Upper lobe of right lung (tissue), 1 donor: ENCODE measurements around the gene FAM228B. TPM values are rescaled to one million over a fixed set of nuclear protein-coding genes. Genes with fewer than 3 reads are reported as not detected.
"Not testable (repeated sequence)": the region's sequence is repeated elsewhere in the genome, so short reads cannot be mapped to it uniquely, and the experiment has no call there.

ENCODE experiments used
- ATAC-seq: fragments of 200-7000 bp; cut with Tn5 transposase; one replicate; pipeline ENCODE4 v1.9.1; 2020; ENCODE audit warnings: mild to moderate bottlenecking, moderate library complexity
- DNase-seq: peaks from one replicate; pipeline ENCODE4 v3.0.0-alpha.2; 2020
- H3K27ac ChIP-seq: fragments of 200-600 bp; one replicate; pipeline ENCODE4 v1.8.0; 2022
- H3K27me3 ChIP-seq: fragments of 200-600 bp; one replicate; pipeline ENCODE4 v1.8.0; 2022; ENCODE audit warnings: mild to moderate bottlenecking
- H3K36me3 ChIP-seq: fragments of 200-600 bp; one replicate; pipeline ENCODE4 v1.8.0; 2022
- H3K4me1 ChIP-seq: fragments of 200-600 bp; one replicate; pipeline ENCODE4 v1.8.0; 2022
- H3K4me3 ChIP-seq: fragments of 200-600 bp; one replicate; pipeline ENCODE4 v1.8.0; 2022; ENCODE audit warnings: mild to moderate bottlenecking
- H3K9me3 ChIP-seq: fragments of 200-600 bp; one replicate; pipeline ENCODE4 v1.8.0; 2022
- intact Hi-C: fragments of 100-400 bp; cut with DNase I; formaldehyde crosslinking; loops from one replicate; pipeline ENCODE4 v1.11.0; 2022
- total RNA-seq: library from RNA; stranded (reverse); fragmentation: NEBNext Ultra II Directional; extraction: Animal tissue kit (Norgen Biotek cat#: 25700); gene quantifications from one replicate; pipeline ENCODE4 v1.2.1, GENCODE V29; 2021
- TF ChIP-seq, protein P1 (sequence below): fragments of 200-600 bp; IDR thresholded peaks from one replicate; pipeline ENCODE4 v1.8.0; 2022; ENCODE audit warnings: antibody characterized with exemption
- donor health status: DM: no; HTN: yes; CAD: no; lungs with severe emphysema.

The FAM228B gene
- total RNA-seq, 1 donor from 2014 or later: 28.4 TPM

DNA sequence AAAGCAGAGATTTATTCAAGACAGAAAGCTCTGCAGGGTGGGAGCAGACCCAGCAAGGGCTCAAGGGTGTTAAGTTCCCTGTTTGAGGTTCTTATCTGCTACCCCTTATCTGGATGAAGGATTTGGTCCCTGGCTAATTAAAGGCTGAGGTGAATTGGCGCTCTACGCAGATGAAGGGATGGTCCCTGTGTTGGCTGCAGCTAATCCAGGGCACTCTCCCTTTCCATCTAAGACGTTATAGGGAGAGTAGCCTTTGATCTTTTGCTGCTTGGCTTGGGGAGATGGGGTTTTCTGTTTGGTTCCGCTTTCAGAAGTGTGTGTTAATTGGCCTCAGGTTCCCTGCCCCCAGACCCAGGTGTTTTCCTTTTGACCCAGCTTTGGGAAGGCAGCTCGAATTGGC, 68.6 kb downstream of the FAM228B start:
- no peaks in the 10 kb centered on the region for H3K4me1 ChIP-seq
- TF ChIP-seq, protein P1, sequence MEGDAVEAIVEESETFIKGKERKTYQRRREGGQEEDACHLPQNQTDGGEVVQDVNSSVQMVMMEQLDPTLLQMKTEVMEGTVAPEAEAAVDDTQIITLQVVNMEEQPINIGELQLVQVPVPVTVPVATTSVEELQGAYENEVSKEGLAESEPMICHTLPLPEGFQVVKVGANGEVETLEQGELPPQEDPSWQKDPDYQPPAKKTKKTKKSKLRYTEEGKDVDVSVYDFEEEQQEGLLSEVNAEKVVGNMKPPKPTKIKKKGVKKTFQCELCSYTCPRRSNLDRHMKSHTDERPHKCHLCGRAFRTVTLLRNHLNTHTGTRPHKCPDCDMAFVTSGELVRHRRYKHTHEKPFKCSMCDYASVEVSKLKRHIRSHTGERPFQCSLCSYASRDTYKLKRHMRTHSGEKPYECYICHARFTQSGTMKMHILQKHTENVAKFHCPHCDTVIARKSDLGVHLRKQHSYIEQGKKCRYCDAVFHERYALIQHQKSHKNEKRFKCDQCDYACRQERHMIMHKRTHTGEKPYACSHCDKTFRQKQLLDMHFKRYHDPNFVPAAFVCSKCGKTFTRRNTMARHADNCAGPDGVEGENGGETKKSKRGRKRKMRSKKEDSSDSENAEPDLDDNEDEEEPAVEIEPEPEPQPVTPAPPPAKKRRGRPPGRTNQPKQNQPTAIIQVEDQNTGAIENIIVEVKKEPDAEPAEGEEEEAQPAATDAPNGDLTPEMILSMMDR: no peak
- DNase-seq: no peak
- H3K9me3 ChIP-seq: no peaks in the 10 kb centered on the region
- no peak overlapping the region for H3K4me3 ChIP-seq
- ATAC-seq: no peak
- H3K27ac ChIP-seq: no peak overlapping the region
- H3K36me3 ChIP-seq: no peaks in the 10 kb centered on the region
- intact Hi-C loops: no loop called here
- H3K27me3 ChIP-seq: no peaks in the 10 kb centered on the region

DNA sequence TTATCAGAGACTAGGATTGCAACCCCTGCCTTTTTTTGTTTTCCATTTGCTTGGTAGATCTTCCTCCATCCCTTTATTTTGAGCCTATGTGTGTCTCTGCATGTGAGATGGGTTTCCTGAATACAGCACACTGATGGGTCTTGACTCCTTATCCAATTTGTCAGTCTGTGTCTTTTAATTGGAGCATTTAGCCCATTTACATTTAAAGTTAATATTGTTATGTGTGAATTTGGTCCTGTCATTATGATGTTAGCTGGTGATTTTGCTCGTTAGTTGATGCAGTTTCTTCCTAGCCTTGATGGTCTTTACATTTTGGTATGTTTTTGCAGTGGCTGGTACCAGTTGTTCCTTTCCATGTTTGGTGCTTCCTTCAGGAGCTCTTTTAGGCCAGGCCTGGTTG, 73.9 kb downstream of the FAM228B start:
- H3K27me3 ChIP-seq, DNase-seq, H3K27ac ChIP-seq, intact Hi-C loops, H3K4me1 ChIP-seq, H3K9me3 ChIP-seq, ATAC-seq, H3K4me3 ChIP-seq, H3K36me3 ChIP-seq: not testable (repeated sequence)

DNA sequence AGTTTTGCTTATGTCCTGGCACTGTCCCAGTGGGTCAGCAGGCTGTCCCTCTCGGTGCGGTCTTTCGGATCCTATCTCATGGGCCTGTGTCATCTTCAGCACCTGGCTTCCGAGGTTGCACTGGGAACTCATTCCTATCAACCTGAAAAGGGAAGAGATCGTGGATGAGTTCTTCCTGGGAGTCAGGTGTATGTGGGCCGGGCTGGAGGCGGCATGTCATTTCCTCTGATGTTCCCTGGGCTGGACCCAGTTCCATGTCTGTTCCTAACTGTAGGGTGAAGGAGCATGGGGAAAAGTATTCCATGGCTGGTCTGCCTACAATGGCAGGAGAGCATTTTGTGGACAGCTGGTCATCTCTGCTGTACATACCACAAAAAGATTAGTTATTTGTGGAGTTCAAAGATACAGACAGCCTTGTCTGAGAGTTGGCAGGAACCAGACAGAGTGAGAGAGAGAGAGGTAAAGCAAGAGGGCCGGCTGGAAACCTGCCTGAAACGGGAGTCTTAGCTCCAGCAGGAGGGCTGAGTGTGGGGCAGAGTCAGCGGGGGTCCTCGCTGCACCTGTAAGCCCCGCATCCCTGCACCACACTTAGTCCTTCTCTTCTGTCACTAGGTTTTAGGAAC, 76.8 kb downstream of the FAM228B start:
- ATAC-seq (no peak), DNase-seq (no peak)
- no peak overlapping the region for H3K27ac ChIP-seq
- H3K9me3 ChIP-seq: no peaks in the 10 kb centered on the region
- peaks cover 27% of the 10 kb centered on the region for H3K36me3 ChIP-seq
- intact Hi-C loops: no loop called here
- no peaks in the 10 kb centered on the region for H3K27me3 ChIP-seq
- TF ChIP-seq, protein P1: no peak
- no peaks in the 10 kb centered on the region for H3K4me1 ChIP-seq
- H3K4me3 ChIP-seq: no peak overlapping the region

DNA sequence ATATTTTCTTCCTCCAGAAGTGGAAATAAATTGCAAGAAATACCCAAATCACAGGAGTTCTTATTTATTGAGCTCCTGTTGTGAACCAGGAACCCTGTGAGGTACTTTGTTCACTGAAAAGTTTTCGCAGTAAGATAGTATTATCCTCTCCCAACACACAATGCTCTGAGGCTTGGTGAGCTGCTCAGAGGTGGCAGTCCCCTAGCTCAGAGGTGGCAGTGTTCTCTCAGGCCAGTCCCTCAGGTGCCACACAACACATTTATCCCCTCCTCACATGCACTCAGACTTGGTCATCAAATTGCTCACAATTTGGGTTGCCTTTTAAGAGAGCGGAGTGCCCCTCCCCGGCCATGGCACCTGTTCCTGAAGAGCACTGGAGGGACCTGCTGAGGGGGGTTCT, 77.5 kb downstream of the FAM228B start:
- Histone ChIP-seq H3K36me3 (peaks cover 34% of the 10 kb centered on the region), H3K4me3 (no peak overlapping the region), H3K27me3 (no peaks in the 10 kb centered on the region), H3K4me1 (no peaks in the 10 kb centered on the region), H3K9me3 (no peaks in the 10 kb centered on the region), H3K27ac (no peak overlapping the region)
- TF ChIP-seq, protein P1: no peak
- ATAC-seq (no peak), DNase-seq (no peak)
- intact Hi-C loops: no loop called here

DNA sequence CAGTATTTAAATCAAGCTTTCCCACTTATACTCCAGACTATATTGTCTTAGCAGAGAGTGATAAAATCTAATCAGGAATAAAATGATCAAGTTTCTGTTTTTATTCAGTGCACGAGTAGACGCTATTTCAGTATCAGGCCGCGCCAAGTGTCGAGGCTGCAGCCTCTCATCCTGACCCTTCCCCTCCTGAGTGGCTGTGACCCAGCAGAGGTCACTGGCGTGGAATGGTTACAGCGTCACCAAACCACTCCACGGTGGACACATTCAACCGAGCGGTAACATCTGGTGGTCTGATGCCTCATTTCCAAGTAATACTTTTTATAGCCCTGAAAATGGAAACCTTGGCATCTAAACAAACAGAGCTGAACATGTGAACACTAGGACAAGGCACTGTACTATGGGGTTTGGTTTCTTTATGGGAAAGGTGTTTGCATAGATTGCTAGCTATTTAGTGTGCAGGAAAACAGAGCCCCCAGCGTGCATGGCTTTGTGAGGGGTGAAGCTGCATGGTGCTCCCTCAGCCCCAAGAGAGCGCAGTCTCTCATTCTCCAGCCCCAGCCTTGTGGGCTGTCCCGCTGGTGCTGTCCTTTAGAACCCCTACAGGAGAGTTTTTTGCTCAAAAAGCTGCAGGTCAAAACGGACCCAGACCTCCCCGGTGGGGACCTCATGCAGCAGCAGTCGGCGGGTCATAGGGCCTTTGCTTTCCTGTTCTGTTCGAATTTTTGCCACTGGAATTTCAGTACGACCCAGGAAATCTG, 79.9 kb downstream of the FAM228B start:
- ATAC-seq: no peak
- peaks cover 50% of the 10 kb centered on the region for H3K36me3 ChIP-seq
- DNase-seq: no peak

DNA sequence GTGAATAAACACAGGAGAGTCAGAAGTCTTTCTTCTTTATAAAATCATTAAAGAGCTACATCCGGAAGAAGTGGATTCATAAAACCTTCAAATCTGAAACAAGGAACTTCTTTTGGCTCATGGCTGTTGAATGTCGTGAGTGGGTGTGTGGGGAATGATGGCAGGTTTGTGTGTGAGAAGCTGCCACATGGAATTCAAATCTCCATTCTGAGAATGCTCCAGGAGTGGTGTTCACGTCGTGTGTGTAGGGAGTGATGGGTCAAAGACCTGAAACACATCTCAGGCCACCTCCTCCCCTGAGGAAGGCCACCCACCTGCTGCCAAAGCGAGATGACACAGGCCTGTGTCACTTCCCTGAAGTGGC, 80.5 kb downstream of the FAM228B start:
- Histone ChIP-seq H3K27me3 (no peaks in the 10 kb centered on the region), H3K27ac (no peak overlapping the region), H3K4me3 (no peak overlapping the region), H3K9me3 (no peaks in the 10 kb centered on the region), H3K4me1 (no peaks in the 10 kb centered on the region), H3K36me3 (peaks cover 56% of the 10 kb centered on the region)
- intact Hi-C loops: no loop called here
- ATAC-seq (no peak), DNase-seq (no peak)
- TF ChIP-seq, protein P1: no peak

More for the DNA sequence above, 79.9 kb downstream of the FAM228B start:
- TF ChIP-seq, protein P1: no peak
- H3K9me3 ChIP-seq: no peaks in the 10 kb centered on the region
- no peak overlapping the region for H3K27ac ChIP-seq
- H3K27me3 ChIP-seq: no peaks in the 10 kb centered on the region
- no peaks in the 10 kb centered on the region for H3K4me1 ChIP-seq
- H3K4me3 ChIP-seq: no peak overlapping the region
- intact Hi-C loops: no loop called here
